HEK293 (cell line): ENCODE measurements around the gene FAM81A.

Source experiments
- PBX3 ChIP-seq: sonication (generic); formaldehyde crosslinking; IDR thresholded peaks from 2 replicates; pipeline ENCODE4 v1.8.1; 2022; ENCODE audit warnings: mild to moderate bottlenecking, moderate library complexity, missing genetic modification reagents
- ZFP37 ChIP-seq: fragments of 450-650 bp; formaldehyde crosslinking; IDR thresholded peaks from 2 replicates; pipeline ENCODE4 v1.5.1; 2016; ENCODE audit warnings: missing biosample characterization, missing genetic modification characterization
- ZNF274 ChIP-seq, 2 experiments: fragments of 200-500 bp in 1 of 2; fragments of 450-650 bp in 1 of 2; sonication (Bioruptor generic) in 1 of 2; formaldehyde crosslinking in 1 of 2; IDR thresholded peaks; 2 replicates each; pipeline versions ENCODE4 v1.5.1 to v1.6.1; 2014 to 2016; ENCODE audit warnings: borderline replicate concordance in 1 of 2, inconsistent platforms in 1 of 2, low read length in 1 of 2, missing biosample characterization in 1 of 2, missing genetic modification characterization in 1 of 2
- ZNF510 ChIP-seq: fragments of 450-650 bp; formaldehyde crosslinking; IDR thresholded peaks from 2 replicates; pipeline ENCODE4 v1.5.1; 2018; ENCODE audit warnings: mild to moderate bottlenecking, missing genetic modification characterization, missing biosample characterization; ENCODE audit not compliant: insufficient replicate concordance
- ZNF677 ChIP-seq: fragments of 450-650 bp; IDR thresholded peaks from 2 replicates; pipeline ENCODE4 v1.5.0; 2018; ENCODE audit warnings: missing biosample characterization, mild to moderate bottlenecking, missing genetic modification characterization, moderate library complexity
- ZNF704 ChIP-seq: fragments of 450-650 bp; formaldehyde crosslinking; IDR thresholded peaks from 2 replicates; pipeline ENCODE4 v1.5.1; 2016; ENCODE audit warnings: missing biosample characterization, missing genetic modification characterization

GRCh38 chr15:59565299-59565698 lies 127.3 kb downstream of the FAM81A start:
- TF ChIP-seq ZFP37 (tag by site-specific recombination) = no peak
- no peak for TF ChIP-seq ZNF274 (IDR thresholded peaks at IDR 0.05; ENCODE audit: low read length)
- no peak for TF ChIP-seq ZNF274 (tag by site-specific recombination; IDR thresholded peaks at IDR 0.05; ENCODE audit: borderline replicate concordance)
- no peak for TF ChIP-seq ZNF704
- TF ChIP-seq ZNF677 (tag by site-specific recombination) = no peak
- TF ChIP-seq ZNF510 (tag by site-specific recombination) = no peak
- TF ChIP-seq PBX3 (CRISPR knock-in tag) = no peak
